CD4-positive, CD25-positive, alpha-beta regulatory T cell (primary cell): ENCODE data around the gene BUD31. TPM values are rescaled to one million over a fixed set of nuclear protein-coding genes. Genes with fewer than 3 reads are reported as not detected.

ENCODE experiments used
- ATAC-seq, 2 donors: fragments of 150-1000 bp; cut with Tn5 transposase; one replicate each; pipeline ENCODE4 v1.10.0; 2021; ENCODE audit warnings: low read depth in 2 of 2, moderate number of reproducible peaks in 2 of 2, moderate library complexity in 1 of 2
- DNase-seq, 3 donors: peaks; one replicate each; pipeline versions ENCODE4 v3.0.0 to v3.0.0-alpha.2; 2012 to 2022; ENCODE audit warnings: mixed read lengths in 1 of 3
- H3K27ac ChIP-seq: one replicate; pipeline ENCODE4 v1.7.0; 2013; ENCODE audit warnings: mild to moderate bottlenecking, low read length; ENCODE audit not compliant: insufficient read depth, poor library complexity, severe bottlenecking
- H3K27me3 ChIP-seq: one replicate; pipeline ENCODE4 v1.7.0; 2013; ENCODE audit warnings: low read length; ENCODE audit not compliant: control insufficient read depth, insufficient read depth
- H3K36me3 ChIP-seq: one replicate; pipeline ENCODE4 v1.7.0; 2013; ENCODE audit warnings: mild to moderate bottlenecking, low read length, moderate library complexity; ENCODE audit not compliant: control insufficient read depth, insufficient read depth
- H3K4me1 ChIP-seq: 2 replicates; pipeline ENCODE4 v1.7.0; 2013; ENCODE audit warnings: mild to moderate bottlenecking, low read length; ENCODE audit not compliant: insufficient read depth, control insufficient read depth, poor library complexity, severe bottlenecking
- H3K4me3 ChIP-seq: one replicate; pipeline ENCODE4 v1.7.0; 2013; ENCODE audit warnings: low read depth, mild to moderate bottlenecking, low read length, moderate library complexity
- H3K9me3 ChIP-seq, 2 experiments: 1 replicate in 1 of 2; 2 replicates in 1 of 2; pipeline ENCODE4 v1.7.0; 2013; ENCODE audit warnings: low read length in 2 of 2, mild to moderate bottlenecking in 1 of 2, moderate library complexity in 1 of 2; ENCODE audit not compliant: control insufficient read depth in 2 of 2
- H3K27ac Mint-ChIP-seq, 3 donors: one replicate each; pipeline ENCODE4 v1.8.0; 2020 to 2022; ENCODE audit warnings: mild to moderate bottlenecking in 3 of 3, mixed read lengths in 3 of 3, moderate library complexity in 2 of 3
- H3K27me3 Mint-ChIP-seq: one replicate; pipeline ENCODE4 v1.8.0; 2022; ENCODE audit warnings: mild to moderate bottlenecking, mixed read lengths
- H3K36me3 Mint-ChIP-seq: one replicate; pipeline ENCODE4 v1.8.0; 2020; ENCODE audit warnings: mixed read lengths
- H3K4me1 Mint-ChIP-seq, 4 donors: one replicate each; pipeline ENCODE4 v1.8.0; 2020 to 2022; ENCODE audit warnings: mixed read lengths in 4 of 4, mild to moderate bottlenecking in 1 of 4
- H3K4me3 Mint-ChIP-seq, 4 donors: one replicate each; pipeline ENCODE4 v1.8.0; 2020 to 2022; ENCODE audit warnings: mild to moderate bottlenecking in 4 of 4, mixed read lengths in 4 of 4, moderate library complexity in 3 of 4
- H3K9me3 Mint-ChIP-seq, 7 donors: one replicate each; pipeline ENCODE4 v1.8.0; 2020 to 2022; ENCODE audit warnings: mixed read lengths in 7 of 7, mild to moderate bottlenecking in 3 of 7, moderate library complexity in 2 of 7
- polyA plus RNA-seq, 4 donors: library from polyadenylated mRNA; unstranded; fragments of 300-500 nt; fragmentation: Illumina TruSeq; gene quantifications; one replicate each; pipeline ENCODE4 v1.2.3, GENCODE V29; 2021
- total RNA-seq: library from RNA; stranded (reverse); gene quantifications from one replicate; pipeline ENCODE4 v1.2.3, GENCODE V29; 2022

Gene BUD31
- total and polyA plus RNA-seq, 5 donors from 2014 or later: 130 to 251 (median 199) TPM

GRCh38 chr7:99392046-99392445 lies 16.7 kb upstream of the BUD31 start:
- DNase-seq (no peak), ATAC-seq (no peak)
- Mint-ChIP-seq H3K27me3 (no peaks in the 10 kb centered on the region), H3K36me3 (peaks cover 10% of the 10 kb centered on the region), H3K4me3 (peak overlapping the region in 3 of 4 donors; percentile 15 to 56 (median 19)), H3K27ac (peak overlapping the region in 2 of 3 donors; percentile 81 to 97), H3K9me3 (no peaks in the 10 kb centered on the region), H3K4me1 (peaks cover 0 to 30% (median 6%) of the 10 kb centered on the region in 4 donors)
- Histone ChIP-seq H3K9me3 (no peaks in the 10 kb centered on the region), H3K4me1 (peaks cover 21% of the 10 kb centered on the region), H3K27ac (peak overlapping the region; percentile 74), H3K4me3 (no peak overlapping the region), H3K36me3 (peaks cover 73% of the 10 kb centered on the region), H3K27me3 (no peaks in the 10 kb centered on the region)

DNA sequence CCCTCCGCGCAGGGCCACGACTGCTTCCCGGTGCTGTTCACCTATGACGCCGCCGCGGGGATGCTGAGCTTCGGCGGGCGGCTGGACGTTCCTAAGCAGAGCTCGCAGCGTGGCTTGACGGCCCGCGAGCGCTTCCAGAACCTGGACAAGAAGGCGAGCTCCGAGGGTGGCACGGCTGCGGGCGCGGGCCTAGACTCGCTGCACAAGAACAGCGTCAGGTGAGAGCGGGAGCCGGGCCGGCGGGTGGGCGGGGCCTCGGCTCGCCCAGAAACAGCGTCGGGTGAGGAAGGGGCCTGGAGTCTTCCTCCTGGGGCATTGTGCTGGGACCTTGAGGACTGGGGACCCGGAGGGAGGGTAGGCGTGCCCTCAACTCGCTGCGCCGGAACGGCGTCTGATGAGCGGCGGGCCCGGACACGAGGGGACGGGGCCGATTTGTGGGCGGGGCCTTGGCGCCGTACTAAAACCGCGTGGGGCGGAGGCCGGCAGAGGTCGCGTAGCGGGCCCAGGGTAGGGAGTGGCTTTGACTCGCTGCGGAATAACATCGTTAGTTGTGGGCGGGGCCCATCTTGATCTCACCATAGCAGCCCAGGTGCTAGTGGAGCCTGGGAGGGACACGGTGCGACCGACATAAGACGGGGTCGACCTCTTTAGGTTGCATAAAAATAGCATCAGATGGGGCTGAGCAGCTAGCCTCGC lies 16.0 kb upstream of the BUD31 start:
- DNase-seq (peak; percentile 81 to 93 (median 87)), ATAC-seq (peak; percentile 96 to 97)
- no peaks in the 10 kb centered on the region for H3K9me3 ChIP-seq
- H3K27ac ChIP-seq: peak overlapping the region; percentile 74
- H3K4me1 Mint-ChIP-seq: peaks cover 0 to 31% (median 7%) of the 10 kb centered on the region in 4 donors
- H3K36me3 ChIP-seq: peaks cover 74% of the 10 kb centered on the region
- peaks cover 0 to 1% (median 0%) of the 10 kb centered on the region in 7 donors for H3K9me3 Mint-ChIP-seq
- H3K4me3 Mint-ChIP-seq: peak overlapping the region; percentile 80 to 88 (median 84)
- H3K36me3 Mint-ChIP-seq: peaks cover 11% of the 10 kb centered on the region
- no peaks in the 10 kb centered on the region for H3K27me3 Mint-ChIP-seq
- no peaks in the 10 kb centered on the region for H3K27me3 ChIP-seq
- H3K4me1 ChIP-seq: peaks cover 21% of the 10 kb centered on the region
- peak overlapping the region; percentile 31 for H3K4me3 ChIP-seq
- H3K27ac Mint-ChIP-seq: peak overlapping the region; percentile 60 to 97 (median 93)

- Mint-ChIP-seq H3K9me3 (peaks cover 0 to 2% (median 0%) of the 10 kb centered on the region in 7 donors), H3K36me3 (peaks cover 17% of the 10 kb centered on the region), H3K27ac (peak overlapping the region; percentile 60 to 97 (median 93)), H3K27me3 (no peaks in the 10 kb centered on the region), H3K4me1 (peaks cover 0 to 35% (median 8%) of the 10 kb centered on the region in 4 donors), H3K4me3 (peak overlapping the region; percentile 80 to 88 (median 84))
- Histone ChIP-seq H3K4me3 (peak overlapping the region; percentile 31), H3K4me1 (peaks cover 21% of the 10 kb centered on the region), H3K36me3 (peaks cover 71% of the 10 kb centered on the region), H3K27me3 (no peaks in the 10 kb centered on the region), H3K9me3 (no peaks in the 10 kb centered on the region), H3K27ac (peak overlapping the region; percentile 74)
- ATAC-seq (no peak), DNase-seq (no peak)
These were observed 15.2 kb upstream of the BUD31 start for GRCh38 chr7:99393355-99394187.

GRCh38 chr7:99394188-99394502 lies 14.6 kb upstream of the BUD31 start:
- Histone ChIP-seq H3K4me3 (no peak overlapping the region), H3K36me3 (peaks cover 68% of the 10 kb centered on the region), H3K27ac (peak overlapping the region; percentile 74), H3K9me3 (no peaks in the 10 kb centered on the region), H3K4me1 (peaks cover 21% of the 10 kb centered on the region), H3K27me3 (no peaks in the 10 kb centered on the region)
- Mint-ChIP-seq H3K4me1 (peaks cover 0 to 39% (median 8%) of the 10 kb centered on the region in 4 donors), H3K9me3 (peaks cover 0 to 2% (median 0%) of the 10 kb centered on the region in 7 donors), H3K27ac (peak overlapping the region; percentile 20 to 97 (median 75)), H3K4me3 (peak overlapping the region in 2 of 4 donors; percentile 47 to 88), H3K27me3 (no peaks in the 10 kb centered on the region), H3K36me3 (peaks cover 21% of the 10 kb centered on the region)
- DNase-seq (no peak), ATAC-seq (no peak)

DNA sequence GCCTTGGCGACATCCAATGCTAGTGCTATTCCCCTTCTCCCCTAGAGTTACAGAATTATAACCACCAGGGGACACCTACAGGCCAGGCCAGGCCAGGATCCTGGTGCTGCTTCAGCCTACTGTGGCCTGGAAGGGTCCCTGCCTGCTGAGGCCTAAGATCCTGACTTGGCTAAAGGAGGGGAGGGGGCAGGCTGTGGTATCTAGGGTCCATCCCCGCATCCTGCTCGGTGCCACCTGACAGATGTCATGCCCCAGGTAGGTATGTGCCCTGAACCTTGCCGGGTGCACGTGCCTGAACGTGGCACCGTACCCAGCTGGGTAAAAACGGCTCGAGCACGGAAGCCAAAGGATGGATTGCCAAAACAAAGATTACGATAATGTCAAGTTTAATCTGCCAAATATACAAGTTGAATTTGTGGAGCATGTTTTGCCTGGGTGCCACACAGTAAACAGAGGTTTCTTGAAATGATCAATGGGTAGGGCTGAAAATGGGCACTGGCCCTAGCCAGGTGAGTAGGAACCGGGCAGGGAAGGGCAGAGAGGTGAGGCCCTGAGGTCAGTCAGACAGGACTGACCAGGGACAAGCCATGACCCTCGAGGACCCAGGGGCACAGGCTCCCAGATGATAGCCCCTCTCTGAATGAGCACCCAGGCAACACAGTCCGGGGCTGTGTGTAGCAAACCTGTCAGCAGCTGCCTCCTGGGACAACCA lies 13.0 kb upstream of the BUD31 start:
- H3K27ac ChIP-seq: no peak overlapping the region
- ATAC-seq (no peak), DNase-seq (no peak)
- Mint-ChIP-seq H3K27ac (peak overlapping the region; percentile 11 to 77 (median 32)), H3K36me3 (peaks cover 24% of the 10 kb centered on the region), H3K27me3 (no peaks in the 10 kb centered on the region), H3K9me3 (peaks cover 0 to 2% (median 0%) of the 10 kb centered on the region in 7 donors), H3K4me3 (no peak overlapping the region), H3K4me1 (peaks cover 0 to 39% (median 8%) of the 10 kb centered on the region in 4 donors)
- no peaks in the 10 kb centered on the region for H3K27me3 ChIP-seq
- no peaks in the 10 kb centered on the region for H3K9me3 ChIP-seq
- peaks cover 65% of the 10 kb centered on the region for H3K36me3 ChIP-seq
- no peak overlapping the region for H3K4me3 ChIP-seq
- peaks cover 21% of the 10 kb centered on the region for H3K4me1 ChIP-seq

DNA sequence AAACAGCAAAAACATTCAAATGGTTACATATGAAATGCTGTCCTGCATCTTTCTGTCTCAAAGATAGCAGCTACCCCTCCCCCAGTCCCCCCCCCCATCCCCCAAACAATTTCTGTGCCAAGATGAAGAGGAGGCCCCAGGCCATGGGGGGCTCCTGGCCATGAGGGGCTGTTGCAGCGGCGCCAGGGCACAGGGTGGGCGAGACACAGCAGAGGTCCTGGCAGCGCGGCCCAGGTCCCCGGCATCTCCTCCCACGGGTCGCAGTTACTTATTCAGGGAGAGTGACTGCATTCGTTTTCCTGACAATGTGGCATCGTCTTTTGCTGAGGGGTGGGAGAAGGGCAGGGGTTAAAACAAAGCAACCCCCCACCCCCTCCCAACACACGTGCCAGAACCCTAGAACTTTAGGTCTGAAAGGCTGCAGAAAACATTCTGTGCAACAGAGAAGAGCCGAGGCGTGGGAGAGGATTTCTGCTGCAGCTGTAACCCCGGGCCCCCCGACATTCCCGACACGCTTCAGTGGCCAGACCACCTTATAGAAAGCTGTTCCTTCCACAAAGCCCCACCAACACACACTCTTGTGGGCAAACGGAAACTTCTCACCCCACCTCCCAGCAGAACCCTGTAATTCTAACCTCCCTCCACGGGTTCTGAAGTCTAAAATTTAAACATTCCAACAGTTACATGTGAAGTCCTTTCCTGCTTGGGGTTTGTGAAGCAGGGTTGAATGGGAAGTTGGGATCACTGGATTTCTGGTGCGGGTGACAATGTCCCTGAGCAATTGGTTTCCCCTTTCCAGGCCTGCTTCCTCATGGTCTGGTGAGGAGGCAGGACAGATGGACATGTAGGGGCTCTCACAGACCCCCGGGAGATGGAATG lies 12.1 kb upstream of the BUD31 start:
- Mint-ChIP-seq H3K4me1 (peaks cover 0 to 44% (median 10%) of the 10 kb centered on the region in 4 donors), H3K36me3 (peaks cover 25% of the 10 kb centered on the region), H3K27me3 (no peaks in the 10 kb centered on the region)

More for the DNA sequence above, 12.1 kb upstream of the BUD31 start:
- Histone ChIP-seq H3K27me3 (no peaks in the 10 kb centered on the region), H3K36me3 (peaks cover 61% of the 10 kb centered on the region), H3K27ac (no peak overlapping the region), H3K4me1 (peaks cover 21% of the 10 kb centered on the region), H3K9me3 (no peaks in the 10 kb centered on the region), H3K4me3 (no peak overlapping the region)
- ATAC-seq (no peak), DNase-seq (no peak)
- peak overlapping the region in 1 of 3 donors; percentile 20 for H3K27ac Mint-ChIP-seq
- no peak overlapping the region for H3K4me3 Mint-ChIP-seq
- peaks cover 0 to 2% (median 0%) of the 10 kb centered on the region in 7 donors for H3K9me3 Mint-ChIP-seq
